Fibroblast of mammary gland (primary cell): Measurements from ENCODE around the gene TSLP.

ENCODE experiments used
- DNase-seq: peaks from one replicate; pipeline ENCODE4 v3.0.0-alpha.2; 2010; ENCODE audit warnings: low read depth
- H3K4me3 ChIP-seq: 2 replicates; pipeline ENCODE4 v1.5.1; 2011; ENCODE audit warnings: low read depth, mild to moderate bottlenecking, low read length, moderate library complexity; ENCODE audit not compliant: control insufficient read depth
- TF ChIP-seq, protein P1 (sequence below): conservative IDR thresholded peaks from 2 replicates; pipeline ENCODE4 v1.5.1; 2011; ENCODE audit warnings: low read depth, low read length, inconsistent platforms; ENCODE audit not compliant: control insufficient read depth, insufficient read depth

TSLP gene

GRCh38 chr5:111071413-111071812, at the start of gene TSLP:
TSS of gene TSLP (plus strand) at chr5:111071713. CDS start at chr5:111071891, 178 bp downstream.
- TF ChIP-seq, protein P1, sequence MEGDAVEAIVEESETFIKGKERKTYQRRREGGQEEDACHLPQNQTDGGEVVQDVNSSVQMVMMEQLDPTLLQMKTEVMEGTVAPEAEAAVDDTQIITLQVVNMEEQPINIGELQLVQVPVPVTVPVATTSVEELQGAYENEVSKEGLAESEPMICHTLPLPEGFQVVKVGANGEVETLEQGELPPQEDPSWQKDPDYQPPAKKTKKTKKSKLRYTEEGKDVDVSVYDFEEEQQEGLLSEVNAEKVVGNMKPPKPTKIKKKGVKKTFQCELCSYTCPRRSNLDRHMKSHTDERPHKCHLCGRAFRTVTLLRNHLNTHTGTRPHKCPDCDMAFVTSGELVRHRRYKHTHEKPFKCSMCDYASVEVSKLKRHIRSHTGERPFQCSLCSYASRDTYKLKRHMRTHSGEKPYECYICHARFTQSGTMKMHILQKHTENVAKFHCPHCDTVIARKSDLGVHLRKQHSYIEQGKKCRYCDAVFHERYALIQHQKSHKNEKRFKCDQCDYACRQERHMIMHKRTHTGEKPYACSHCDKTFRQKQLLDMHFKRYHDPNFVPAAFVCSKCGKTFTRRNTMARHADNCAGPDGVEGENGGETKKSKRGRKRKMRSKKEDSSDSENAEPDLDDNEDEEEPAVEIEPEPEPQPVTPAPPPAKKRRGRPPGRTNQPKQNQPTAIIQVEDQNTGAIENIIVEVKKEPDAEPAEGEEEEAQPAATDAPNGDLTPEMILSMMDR, result no peak
- H3K4me3 ChIP-seq, result peak within 1 kb of the TSS; percentile 25
- no peak for DNase-seq

- TF ChIP-seq, protein P1, result no peak
- H3K4me3 ChIP-seq, result no peak overlapping the region
- DNase-seq, result no peak
These were observed 49.2 kb upstream of the TSLP start for GRCh38 chr5:111022301-111022700.

GRCh38 chr5:111028865-111029264, 42.6 kb upstream of the TSLP start:
- H3K4me3 ChIP-seq, result no peak overlapping the region
- DNase-seq, result no peak
- TF ChIP-seq, protein P1, result no peak

GRCh38 chr5:111043712-111044506, 27.6 kb upstream of the TSLP start:
- no peak overlapping the region for H3K4me3 ChIP-seq
- TF ChIP-seq, protein P1, result no peak
- DNase-seq, result peak; percentile 28

DNA sequence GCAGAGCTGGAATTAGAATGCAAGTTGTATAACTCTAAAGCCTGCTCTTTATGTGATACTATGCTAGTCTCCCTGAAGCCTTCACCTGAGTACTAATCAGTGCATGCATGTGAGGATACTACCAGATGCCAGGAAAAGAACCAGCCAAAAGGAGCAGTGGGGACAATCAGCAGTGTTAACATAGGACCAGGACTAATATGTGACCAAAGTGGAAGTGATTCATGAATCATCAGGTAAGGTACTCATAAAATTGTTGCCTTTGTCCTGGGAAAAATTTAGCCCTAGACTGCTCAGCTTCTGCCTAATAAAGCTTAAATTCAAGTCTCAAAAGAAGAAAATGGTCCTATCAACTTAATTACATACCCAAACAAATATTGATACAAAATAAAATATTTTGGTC, 13.4 kb upstream of the TSLP start:
- DNase-seq, result no peak
- H3K4me3 ChIP-seq, result no peak overlapping the region
- TF ChIP-seq, protein P1, result no peak

DNA sequence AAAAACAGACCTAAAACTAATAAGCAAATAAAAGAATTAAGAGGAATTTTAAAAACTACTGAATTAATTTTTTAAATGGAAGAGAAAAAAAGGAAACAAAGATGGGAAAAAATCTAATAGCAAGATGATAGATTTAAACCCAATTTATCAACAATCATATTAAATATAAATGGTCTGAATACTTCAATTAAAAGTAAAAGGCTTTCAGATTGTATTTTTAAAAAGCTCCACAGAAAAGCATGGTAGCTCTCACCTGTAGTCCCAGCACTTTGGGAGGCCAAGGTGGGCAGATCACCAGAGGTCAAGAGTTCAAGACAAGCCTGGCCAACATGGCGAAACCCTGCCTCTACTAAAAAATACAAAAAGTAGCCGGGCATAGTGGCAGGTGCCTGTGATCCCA, 11.3 kb upstream of the TSLP start:
- TF ChIP-seq, protein P1, result no peak
- no peak overlapping the region for H3K4me3 ChIP-seq
- no peak for DNase-seq
